ENCODE measurements around the gene MOGAT1.

GRCh38 chr2:222677981-222678380 lies 6.5 kb downstream of the MOGAT1 start:
- TF ChIP-seq SAP30 (IDR thresholded peaks at IDR 0.05; ENCODE audit: insufficient read depth, insufficient replicate concordance, low read length) (no peak), EGR1 (IDR thresholded peaks at IDR 0.05; ENCODE audit: borderline replicate concordance, low read depth, low read length) (no peak), GABPA (IDR thresholded peaks at IDR 0.05; ENCODE audit: borderline replicate concordance, insufficient read depth, low read length) (no peak), CTCF (IDR thresholded peaks at IDR 0.05; ENCODE audit: control extremely low read depth in 1 of 3, insufficient read depth in 1 of 3, low read depth in 1 of 3, low read length in 3 of 3) (peak in 1 of 3 experiments; percentile 16; a peak in 1 of 4 replicates), POLR2AphosphoS5 (IDR thresholded peaks at IDR 0.05; ENCODE audit: low read depth, low read length) (no peak), CREB1 (IDR thresholded peaks at IDR 0.05) (no peak), TAF1 (IDR thresholded peaks at IDR 0.05; ENCODE audit: low read depth, low read length) (no peak), RXRA (IDR thresholded peaks at IDR 0.05; ENCODE audit: insufficient read depth, low read depth, low read length) (no peak), CHD2 (IDR thresholded peaks at IDR 0.05; ENCODE audit: low read length) (no peak), ZNF274 (IDR thresholded peaks at IDR 0.05; ENCODE audit: borderline replicate concordance, extremely low read depth, low read length) (no peak)
